ENCODE data around the gene NISCH. TPM values are rescaled to one million over a fixed set of nuclear protein-coding genes. Genes with fewer than 3 reads are reported as not detected.

The NISCH gene
- total and polyA plus RNA-seq, 2 of the 8 experiments (the other 6 are each of a cell fraction or from before 2014, with no cell fraction given), result 71.2 to 71.9 TPM

- Histone ChIP-seq H2AK5ac (ENCODE audit: low read depth, low read length) (no peak overlapping the region), H3K56ac (replicated peaks; ENCODE audit: insufficient read length, low read depth, low read length) (no peak overlapping the region), H2BK12ac (ENCODE audit: low read depth, low read length) (no peak overlapping the region), H3K79me1 (ENCODE audit: low read depth, low read length) (peaks cover 15% of the 10 kb centered on the region), H2BK120ac (replicated peaks; ENCODE audit: low read depth, low read length) (no peak overlapping the region), H3K79me2 (ENCODE audit: control insufficient read depth in 1 of 2, insufficient read depth in 2 of 2, low read length in 2 of 2) (peaks cover 12 to 29% of the 10 kb centered on the region in 2 experiments), H3K9me3 (ENCODE audit: insufficient read depth in 2 of 2, low read depth in 1 of 2, low read length in 1 of 2) (no peaks in the 10 kb centered on the region), H2BK5ac (ENCODE audit: low read depth, low read length) (no peak overlapping the region), H3K36me3 (ENCODE audit: control insufficient read depth in 2 of 4, insufficient read depth in 4 of 4, low read length in 3 of 4) (peaks cover 0 to 14% (median 3%) of the 10 kb centered on the region in 4 experiments; a peak in 1 of 8 replicates), H3K23me2 (ENCODE audit: low read depth, low read length) (peaks cover 13% of the 10 kb centered on the region), H3K23ac (ENCODE audit: insufficient read length) (no peak overlapping the region), H2BK15ac (ENCODE audit: low read length) (no peak overlapping the region), H4K91ac (replicated peaks; ENCODE audit: insufficient read length, low read length) (no peak overlapping the region), H2AFZ (ENCODE audit: low read length) (no peak overlapping the region), H4K5ac (ENCODE audit: insufficient read length, low read depth, low read length) (no peak overlapping the region), H2BK20ac (ENCODE audit: low read length) (no peak overlapping the region), H3K9ac (replicated peaks in 1 of 4; ENCODE audit: extremely low read depth in 1 of 4, low read depth in 3 of 4, low read length in 3 of 4) (no peak overlapping the region), H4K20me1 (replicated peaks in 1 of 2; ENCODE audit: control insufficient read depth in 1 of 2, insufficient read depth in 2 of 2, low read length in 2 of 2) (peaks cover 4 to 20% of the 10 kb centered on the region in 2 experiments), H3K27me3 (replicated peaks in 1 of 4; ENCODE audit: control insufficient read depth in 3 of 4, extremely low read depth in 1 of 4, insufficient read depth in 3 of 4, low read length in 3 of 4) (no peaks in the 10 kb centered on the region), H4K8ac (ENCODE audit: extremely low read depth, insufficient read depth, low read length) (no peak overlapping the region), H3K4me1 (replicated peaks in 1 of 4; ENCODE audit: control insufficient read depth in 3 of 4, insufficient read depth in 4 of 4, low read length in 3 of 4) (peaks cover under 1 to 15% (median 8%) of the 10 kb centered on the region in 4 experiments; a peak in 6 of 7 replicates), H3K18ac (ENCODE audit: extremely low read depth, low read length) (no peak overlapping the region), H3K4me3 (ENCODE audit: extremely low read depth in 1 of 4, insufficient read depth in 2 of 4, low read depth in 3 of 4, low read length in 4 of 4) (no peak overlapping the region), H3K4ac (replicated peaks; ENCODE audit: insufficient read length, low read depth, low read length) (no peak overlapping the region), H3K4me2 (ENCODE audit: insufficient read depth in 1 of 2, low read depth in 2 of 2, low read length in 2 of 2) (no peak overlapping the region), H3K27ac (ENCODE audit: low read depth, low read length) (no peak overlapping the region), H3K14ac (ENCODE audit: insufficient read length) (no peak overlapping the region)
- FAIRE-seq (no peak), DNase-seq (ENCODE audit: low read depth in 1 of 2, low spot score in 2 of 2) (no peak)
- ChIA-PET CTCF (ENCODE audit: partially characterized antibody) (no interaction called here), POLR2A (ENCODE audit: partially characterized antibody) (interaction anchor here (0.9 to 1.3 kb wide), 3 partner anchors 9 to 146 kb away, joined by 3 to 6 read pairs (median 6); no protein-coding TSS in a partner anchor)
- TF ChIP-seq SAP30 (IDR thresholded peaks at IDR 0.05; ENCODE audit: insufficient read depth, insufficient replicate concordance, low read length), result no peak
- no peak for TF ChIP-seq CBX8 (IDR thresholded peaks at IDR 0.05; ENCODE audit: borderline replicate concordance, low read depth, low read length)
- no peak for TF ChIP-seq RFX5 (IDR thresholded peaks at IDR 0.05; ENCODE audit: borderline replicate concordance, low read depth, low read length)
- no peak for TF ChIP-seq CHD1 (IDR thresholded peaks at IDR 0.05; ENCODE audit: low read depth, low read length)
- no peak for TF ChIP-seq CTCF (IDR thresholded peaks at IDR 0.05; ENCODE audit: control extremely low read depth in 1 of 3, insufficient read depth in 1 of 3, low read depth in 1 of 3, low read length in 3 of 3)
- no peak for TF ChIP-seq BRCA1 (IDR thresholded peaks at IDR 0.05; ENCODE audit: low read depth, low read length)
- no peak for TF ChIP-seq HDAC6 (IDR thresholded peaks at IDR 0.05; ENCODE audit: low read depth, low read length)
- no peak for TF ChIP-seq POLR2A (IDR thresholded peaks at IDR 0.05; ENCODE audit: control extremely low read depth in 1 of 2, low read depth in 2 of 2, low read length in 2 of 2)
- WGBS, 2 experiments (ENCODE audit: extremely low coverage in 1 of 2, insufficient coverage in 1 of 2, insufficient read length in 1 of 2, insufficient replicate concordance in 2 of 2, low coverage in 1 of 2, low lambda C conversion rate in 2 of 2, missing lambda C conversion rate in 1 of 2), result 89% methylated on average over 2 of the region's 2 CpGs; no CpG with 5 or more reads in 1 of the 2 experiments
These were observed 85.6 kb downstream of the NISCH start for GRCh38 chr3:52541050-52541449.

Data from H1 (cell line).